Pancreas (tissue), 10 donors: ENCODE results near the gene PALM3. TPM values are rescaled to one million over a fixed set of nuclear protein-coding genes. Genes with fewer than 3 reads are reported as not detected.

Experiments used
- ATAC-seq, 4 donors: fragments of 200-7000 bp; cut with Tn5 transposase; one replicate each; pipeline versions ENCODE4 v1.8.0 to v1.9.1; 2020; ENCODE audit warnings: mild to moderate bottlenecking in 4 of 4, moderate library complexity in 4 of 4
- DNase-seq, 6 donors: peaks; one replicate each; pipeline ENCODE4 v3.0.0-alpha.2; 2020
- FAIRE-seq: peaks from 2 replicates; lab custom pipeline; 2012; peaks lifted over from hg19 to GRCh38; lab: Jason Lieb, UNC
- H3K27ac ChIP-seq, 4 donors: fragments of 200-600 bp; sonication (generic); 1 replicate in 3 of 4; 2 replicates in 1 of 4; pipeline versions ENCODE4 v1.5.0 to v1.8.0; 2020
- H3K27me3 ChIP-seq, 4 donors: fragments of 200-600 bp; one replicate each; pipeline ENCODE4 v1.8.0; 2021
- H3K36me3 ChIP-seq, 3 donors: fragments of 200-600 bp; sonication (generic) in 1 of 3; one replicate each; pipeline versions ENCODE4 v1.5.0 to v1.8.0; 2020 to 2021
- H3K4me1 ChIP-seq, 3 donors: fragments of 200-600 bp; one replicate each; pipeline ENCODE4 v1.8.0; 2021
- H3K4me3 ChIP-seq, 4 donors: fragments of 200-600 bp; sonication (generic) in 2 of 4; one replicate each; pipeline versions ENCODE4 v1.5.0 to v1.8.0; 2020 to 2021
- H3K9me3 ChIP-seq, 4 donors: fragments of 200-600 bp; one replicate each; pipeline ENCODE4 v1.8.0; 2021
- WGBS, 2 donors: extraction: QIAGEN DNeasy Blood & Tissue Kit; methylation state at CpG; one replicate each; pipeline ENCODE4 v1.1.7; 2013; 5-methylcytosine and 5-hydroxymethylcytosine counted together
- intact Hi-C, 3 donors: fragments of 100-400 bp; cut with DNase I; formaldehyde crosslinking; loops; one replicate each; pipeline versions ENCODE4 v1.11.1 to v1.14.2; 2022
- polyA plus RNA-seq, 2 donors: library from polyadenylated mRNA; stranded (reverse); fragments of 200-250 nt; gene quantifications; one replicate each; pipeline ENCODE4 v1.2.3, GENCODE V29; 2013
- total RNA-seq, 6 donors: library from RNA; stranded (reverse); fragmentation: NEBNext Ultra II Directional in 4 of 6; extraction: Animal tissue kit (Norgen Biotek cat#: 25700) in 4 of 6; gene quantifications; one replicate each; pipeline versions ENCODE4 v1.2.1 to v1.2.4, GENCODE V29; 2021 to 2023
- TF ChIP-seq, protein P1 (sequence below), 4 donors: fragments of 200-600 bp; sonication (generic) in 3 of 4; IDR thresholded peaks; one replicate each; pipeline versions ENCODE4 v1.5.0 to v1.8.0; 2021; ENCODE audit warnings: antibody characterized with exemption in 4 of 4
- donor health status: healthy with polysubstance abuse.
- donor health status: DM: no; HTN: no; CAD: no; lungs with moderate emphysema.
- donor health status: DM: no; HTN: no; CAD: no.
- donor health status: control.
- donor health status: control.
- donor health status: Bipolar disorder and iron deficiency.
- donor health status: DM: yes; HTN: yes; CAD: no.
- donor health status: DM: no; HTN: no; CAD: no.
- donor health status: DM: no; HTN: no; CAD: no.
- donor health status: DM: yes; HTN: yes; CAD: no.

Gene PALM3
- total and polyA plus RNA-seq, 8 donors: 5.6 to 155 (median 17.9) TPM

DNA sequence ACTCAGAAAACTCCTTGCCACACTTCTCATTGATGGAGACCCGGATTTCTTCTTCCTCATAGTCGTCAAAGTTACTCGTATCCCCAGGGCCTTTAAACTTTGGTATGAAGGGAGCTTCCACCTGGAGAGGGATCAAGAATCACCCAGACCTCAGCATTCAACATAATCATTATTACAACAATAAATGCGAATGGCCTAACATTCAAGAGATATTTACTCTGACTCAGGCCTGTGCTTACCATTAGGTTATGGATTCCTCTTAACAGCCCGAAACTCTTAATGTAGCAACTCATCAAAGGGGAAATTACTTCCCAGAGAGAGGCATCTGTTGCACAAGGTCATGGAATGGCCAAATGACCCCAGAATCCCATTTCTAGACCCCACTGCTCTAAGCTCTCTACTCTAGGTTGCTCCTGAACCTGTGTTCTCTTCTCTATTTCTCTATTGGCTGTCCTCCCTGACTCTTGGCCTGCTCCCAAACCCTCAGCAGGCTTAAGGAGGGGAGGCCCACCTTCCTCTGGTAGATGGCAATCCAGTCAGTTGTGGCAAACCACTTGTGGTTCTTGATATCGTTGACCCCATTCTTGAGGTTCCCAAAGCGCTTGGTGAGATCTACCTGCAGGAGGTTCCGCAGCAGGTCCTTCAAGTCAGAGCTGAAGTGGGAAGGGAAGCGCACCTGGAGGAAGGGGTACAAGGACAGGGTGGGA is 31.4 kb upstream of the PALM3 start:
- ATAC-seq: no peak

DNA sequence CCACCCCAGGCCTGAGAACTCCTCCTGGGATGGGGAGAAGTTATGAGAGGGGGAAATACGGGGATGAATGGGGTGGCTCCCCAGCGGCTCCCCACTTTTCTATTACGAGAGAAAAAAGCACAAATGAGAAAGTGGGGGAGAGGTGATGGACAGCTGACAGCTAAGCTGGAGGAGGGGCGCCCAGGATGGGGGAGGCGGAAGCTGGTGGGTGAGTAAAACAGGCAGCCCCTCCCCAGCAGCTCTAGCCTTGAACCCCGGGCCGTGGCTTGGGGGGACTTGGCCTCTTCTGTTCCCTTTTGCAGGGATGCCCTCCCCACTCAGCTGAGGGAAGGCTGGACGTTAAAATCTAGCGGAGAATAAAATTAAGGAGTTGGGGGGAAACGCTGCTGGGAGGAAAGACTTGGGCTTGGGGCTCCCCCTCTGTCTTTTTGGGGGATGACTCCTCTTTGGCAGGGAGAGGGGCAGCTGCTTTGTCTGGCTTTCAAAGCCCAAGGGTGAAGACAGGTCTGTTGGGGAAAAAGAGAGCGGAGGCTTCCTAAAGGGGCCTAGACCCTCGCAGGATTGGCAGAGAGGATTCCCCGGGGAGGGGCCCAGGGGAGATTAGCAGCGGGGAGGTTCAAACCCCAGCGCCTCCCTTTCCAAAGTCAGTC is 30.1 kb upstream of the PALM3 start:
- FAIRE-seq (no peak), DNase-seq (peak in 2 of 6 donors; percentile 29 to 57), ATAC-seq (peak in 1 of 4 donors; percentile 3)
- no peaks in the 10 kb centered on the region for H3K9me3 ChIP-seq
- H3K36me3 ChIP-seq: no peaks in the 10 kb centered on the region
- H3K27ac ChIP-seq: peak overlapping the region in 2 of 4 donors; percentile 91 to 94
- 25 to 28% methylated on average over 15 of the region's 15 CpGs for WGBS, 2 donors
- TF ChIP-seq, protein P1, sequence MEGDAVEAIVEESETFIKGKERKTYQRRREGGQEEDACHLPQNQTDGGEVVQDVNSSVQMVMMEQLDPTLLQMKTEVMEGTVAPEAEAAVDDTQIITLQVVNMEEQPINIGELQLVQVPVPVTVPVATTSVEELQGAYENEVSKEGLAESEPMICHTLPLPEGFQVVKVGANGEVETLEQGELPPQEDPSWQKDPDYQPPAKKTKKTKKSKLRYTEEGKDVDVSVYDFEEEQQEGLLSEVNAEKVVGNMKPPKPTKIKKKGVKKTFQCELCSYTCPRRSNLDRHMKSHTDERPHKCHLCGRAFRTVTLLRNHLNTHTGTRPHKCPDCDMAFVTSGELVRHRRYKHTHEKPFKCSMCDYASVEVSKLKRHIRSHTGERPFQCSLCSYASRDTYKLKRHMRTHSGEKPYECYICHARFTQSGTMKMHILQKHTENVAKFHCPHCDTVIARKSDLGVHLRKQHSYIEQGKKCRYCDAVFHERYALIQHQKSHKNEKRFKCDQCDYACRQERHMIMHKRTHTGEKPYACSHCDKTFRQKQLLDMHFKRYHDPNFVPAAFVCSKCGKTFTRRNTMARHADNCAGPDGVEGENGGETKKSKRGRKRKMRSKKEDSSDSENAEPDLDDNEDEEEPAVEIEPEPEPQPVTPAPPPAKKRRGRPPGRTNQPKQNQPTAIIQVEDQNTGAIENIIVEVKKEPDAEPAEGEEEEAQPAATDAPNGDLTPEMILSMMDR (IDR thresholded peaks at IDR 0.05): no peak
- peaks cover 0 to 3% (median 0%) of the 10 kb centered on the region in 3 donors for H3K4me1 ChIP-seq
- peak overlapping the region; percentile 66 to 90 (median 81) for H3K4me3 ChIP-seq
- intact Hi-C loops: no loop called here
- no peaks in the 10 kb centered on the region for H3K27me3 ChIP-seq

More for the DNA sequence above, 31.4 kb upstream of the PALM3 start:
- no peaks in the 10 kb centered on the region for H3K27me3 ChIP-seq
- H3K36me3 ChIP-seq: no peaks in the 10 kb centered on the region
- no peak overlapping the region for H3K27ac ChIP-seq
- 96 to 97% methylated on average over 9 of the region's 9 CpGs for WGBS, 2 donors
- DNase-seq (no peak), FAIRE-seq (no peak)
- TF ChIP-seq, protein P1 (IDR thresholded peaks at IDR 0.05): no peak
- intact Hi-C loops: no loop called here
- peaks cover 0 to 3% (median 0%) of the 10 kb centered on the region in 3 donors for H3K4me1 ChIP-seq
- no peak overlapping the region for H3K4me3 ChIP-seq
- no peaks in the 10 kb centered on the region for H3K9me3 ChIP-seq

DNA sequence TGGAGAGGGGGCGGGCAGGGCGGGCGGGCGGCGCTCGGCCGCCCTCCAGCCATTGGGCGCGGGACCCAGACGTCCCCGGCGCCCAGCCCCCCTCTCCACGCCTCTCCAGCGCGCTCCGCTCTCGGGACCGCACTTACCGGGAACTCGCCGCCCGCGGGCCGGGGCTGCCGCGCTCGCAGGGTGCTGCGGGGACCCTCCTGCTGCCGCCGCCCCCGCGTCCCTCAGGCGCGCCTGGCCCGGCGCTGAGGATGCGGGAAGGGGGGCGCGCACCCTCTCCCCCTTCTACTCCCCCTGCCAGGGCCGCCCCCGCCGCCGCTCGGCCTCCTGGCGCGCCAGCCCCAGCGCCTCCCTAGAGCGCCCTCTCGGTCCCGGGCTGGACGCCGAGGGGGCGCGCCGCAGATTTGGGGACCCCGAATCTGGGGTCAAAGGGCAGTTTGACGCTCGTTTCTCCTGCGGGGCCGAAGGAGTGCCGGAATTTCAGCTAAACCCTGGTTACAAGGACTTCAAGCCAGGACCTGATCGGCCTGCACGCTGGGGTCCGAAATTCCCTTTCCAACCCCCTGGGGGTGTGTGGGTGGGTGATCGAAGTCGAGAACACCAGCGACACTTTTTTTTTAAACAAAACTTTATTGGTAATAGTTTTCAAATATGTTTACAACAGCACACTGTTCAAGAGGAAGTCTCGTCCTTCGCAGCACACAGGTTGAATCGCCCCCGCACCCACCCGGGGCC is 29.4 kb upstream of the PALM3 start:
- FAIRE-seq (no peak), DNase-seq (peak; percentile 80 to 92 (median 86)), ATAC-seq (peak; percentile 84 to 87 (median 85))
- Histone ChIP-seq H3K36me3 (no peaks in the 10 kb centered on the region), H3K4me1 (peaks cover 0 to 3% (median 0%) of the 10 kb centered on the region in 3 donors), H3K27ac (peak overlapping the region; percentile 64 to 94 (median 80)), H3K9me3 (no peaks in the 10 kb centered on the region), H3K4me3 (peak overlapping the region; percentile 66 to 90 (median 81)), H3K27me3 (no peaks in the 10 kb centered on the region)
- intact Hi-C loops: no loop called here
- 0% methylated on average over 33 to 71 of the region's 72 CpGs for WGBS, 2 donors
- TF ChIP-seq, protein P1 (IDR thresholded peaks at IDR 0.05): no peak

DNA sequence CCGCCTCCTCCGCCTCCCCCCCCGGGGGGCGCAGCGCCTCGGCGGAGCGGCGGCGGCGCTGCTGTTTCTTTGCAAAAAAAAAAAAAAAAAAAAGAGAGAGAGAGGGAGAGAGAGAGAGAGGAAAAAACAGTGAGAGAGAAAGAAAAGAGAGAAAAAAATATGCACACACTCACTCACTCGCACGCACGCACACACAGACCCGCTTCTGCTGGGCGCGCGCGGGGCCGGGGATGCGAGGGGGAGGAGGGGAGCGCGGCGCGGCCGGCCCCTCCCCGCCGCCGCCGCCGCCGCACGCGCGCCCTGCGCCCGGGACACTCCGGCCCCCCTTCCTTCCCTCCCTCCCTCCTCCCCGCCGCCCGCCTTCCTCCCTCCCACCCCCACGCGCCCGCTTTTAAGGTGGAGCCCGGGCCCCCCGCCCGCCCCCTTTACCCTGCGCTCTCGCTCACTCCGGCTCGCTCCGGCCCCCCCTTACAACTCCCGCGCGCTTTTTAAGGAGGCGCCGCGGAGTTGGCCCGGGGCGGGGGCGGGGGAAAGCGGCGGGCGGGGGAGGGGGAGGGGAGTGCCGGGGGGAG is 28.7 kb upstream of the PALM3 start, which contains the start of gene SAMD1:
TSS of gene SAMD1 (minus strand) at position 243 of the 572 bp plus-strand sequence.
- intact Hi-C loops: no loop called here
- ATAC-seq (peak; percentile 62 to 74 (median 71)), FAIRE-seq (no peak), DNase-seq (peak; percentile 87 to 93 (median 92))
- Histone ChIP-seq H3K27ac (peak within 1 kb of the TSS; percentile 64 to 94 (median 80)), H3K4me1 (peaks cover 0 to 3% (median 0%) of the 10 kb centered on the region in 3 donors), H3K4me3 (peak within 1 kb of the TSS; percentile 66 to 90 (median 81)), H3K36me3 (no peaks in the 10 kb centered on the region), H3K27me3 (no peaks in the 10 kb centered on the region), H3K9me3 (no peaks in the 10 kb centered on the region)
- 0 to 1% methylated on average over 3 to 44 of the region's 65 CpGs for WGBS, 2 donors
- TF ChIP-seq, protein P1 (IDR thresholded peaks at IDR 0.05): no peak
